CD4-positive, alpha-beta memory T cell (primary cell): Measurements from ENCODE around the gene LPIN3. TPM values are rescaled to one million over a fixed set of nuclear protein-coding genes. Genes with fewer than 3 reads are reported as not detected.

Experiments used
- CTCF ChIA-PET: fragments of 350-600 bp; sonication (Branson Sonifier 250); formaldehyde crosslinking; loops from one replicate; lab custom pipeline; 2021; ENCODE audit warnings: inconsistent platforms; ENCODE audit not compliant: partially characterized antibody; lab: Charles Lee
- POLR2A ChIA-PET: fragments of 350-600 bp; sonication (Branson Sonifier 250); formaldehyde crosslinking; loops from one replicate; lab custom pipeline; 2021; ENCODE audit not compliant: partially characterized antibody; lab: Charles Lee
- DNase-seq, 5 donors: peaks; one replicate each; pipeline versions ENCODE4 v3.0.0 to v3.0.0-alpha.2; 2020 to 2022; ENCODE audit warnings: mixed read lengths in 1 of 5
- H3K27ac ChIP-seq: one replicate; pipeline ENCODE4 v1.7.0; 2013; ENCODE audit warnings: low read depth, low read length
- H3K27me3 ChIP-seq: 2 replicates; pipeline ENCODE4 v1.7.0; 2013; ENCODE audit warnings: mild to moderate bottlenecking, low read length, moderate library complexity; ENCODE audit not compliant: insufficient read depth
- H3K36me3 ChIP-seq: 2 replicates; pipeline ENCODE4 v1.7.0; 2013; ENCODE audit warnings: mild to moderate bottlenecking, low read length, moderate library complexity; ENCODE audit not compliant: insufficient read depth
- H3K4me1 ChIP-seq: 2 replicates; pipeline ENCODE4 v1.7.0; 2013; ENCODE audit warnings: mild to moderate bottlenecking, low read length, moderate library complexity; ENCODE audit not compliant: insufficient read depth
- H3K4me3 ChIP-seq, 2 donors: one replicate each; pipeline ENCODE4 v1.7.0; 2013; ENCODE audit warnings: low read length in 2 of 2, mild to moderate bottlenecking in 1 of 2
- H3K9me3 ChIP-seq, 2 donors: one replicate each; pipeline ENCODE4 v1.7.0; 2013; ENCODE audit warnings: low read length in 2 of 2, control low read depth in 1 of 2; ENCODE audit not compliant: control insufficient read depth in 1 of 2
- H3K27ac Mint-ChIP-seq, 7 donors: one replicate each; pipeline ENCODE4 v1.8.0; 2020 to 2021; ENCODE audit warnings: mixed read lengths in 7 of 7, mild to moderate bottlenecking in 6 of 7, inconsistent platforms in 3 of 7, moderate library complexity in 3 of 7
- H3K27me3 Mint-ChIP-seq, 2 donors: one replicate each; pipeline ENCODE4 v1.8.0; 2020 to 2021; ENCODE audit warnings: mixed read lengths in 2 of 2
- H3K36me3 Mint-ChIP-seq, 2 donors: one replicate each; pipeline ENCODE4 v1.8.0; 2020 to 2021; ENCODE audit warnings: mixed read lengths in 2 of 2, inconsistent platforms in 1 of 2, mild to moderate bottlenecking in 1 of 2
- H3K4me1 Mint-ChIP-seq, 4 donors: one replicate each; pipeline ENCODE4 v1.8.0; 2020 to 2021; ENCODE audit warnings: mixed read lengths in 4 of 4, mild to moderate bottlenecking in 1 of 4
- H3K4me3 Mint-ChIP-seq, 8 donors: one replicate each; pipeline ENCODE4 v1.8.0; 2020 to 2021; ENCODE audit warnings: mixed read lengths in 8 of 8, mild to moderate bottlenecking in 7 of 8, moderate library complexity in 6 of 8, inconsistent platforms in 3 of 8
- H3K9me3 Mint-ChIP-seq, 8 donors: one replicate each; pipeline ENCODE4 v1.8.0; 2020 to 2021; ENCODE audit warnings: mixed read lengths in 8 of 8, mild to moderate bottlenecking in 5 of 8, inconsistent platforms in 3 of 8, moderate library complexity in 1 of 8
- intact Hi-C: fragments of 100-400 bp; cut with micrococcal nuclease; formaldehyde crosslinking; loops from one replicate; pipeline ENCODE4 v1.15.1; 2023
- polyA plus RNA-seq, 2 donors: library from polyadenylated mRNA; unstranded; fragments of 300-500 nt; fragmentation: Illumina TruSeq; gene quantifications; one replicate each; pipeline ENCODE4 v1.2.3, GENCODE V29; 2021
- total RNA-seq, 2 experiments: library from RNA; stranded (reverse); gene quantifications; one replicate each; pipeline ENCODE4 v1.2.3, GENCODE V29; 2021

The LPIN3 gene
- total and polyA plus RNA-seq, 4 experiments from 2014 or later = 0.11 to 0.17 TPM; not detected in 2

GRCh38 chr20:41314386-41314785, 26.2 kb upstream of the LPIN3 start:
- H3K36me3 Mint-ChIP-seq = peaks cover 0 to 5% of the 10 kb centered on the region in 2 donors
- ChIA-PET POLR2A (no interaction called here), CTCF (interaction anchor here (1.2 to 1.9 kb wide), 4 partner anchors 26 to 346 kb away, joined by 3 to 6 read pairs (median 4); partner anchors contain the start of gene LPIN3)
- no peak overlapping the region for H3K27ac Mint-ChIP-seq
- Histone ChIP-seq H3K27me3 (no peaks in the 10 kb centered on the region), H3K27ac (no peak overlapping the region), H3K4me3 (no peak overlapping the region), H3K36me3 (no peaks in the 10 kb centered on the region), H3K4me1 (peaks cover 16% of the 10 kb centered on the region), H3K9me3 (no peaks in the 10 kb centered on the region)
- intact Hi-C loops = no loop called here
- H3K9me3 Mint-ChIP-seq = no peaks in the 10 kb centered on the region
- no peaks in the 10 kb centered on the region for H3K27me3 Mint-ChIP-seq
- DNase-seq = no peak
- peak overlapping the region in 1 of 8 donors; percentile 69 for H3K4me3 Mint-ChIP-seq
- H3K4me1 Mint-ChIP-seq = peaks cover 7 to 24% (median 19%) of the 10 kb centered on the region in 4 donors

DNA sequence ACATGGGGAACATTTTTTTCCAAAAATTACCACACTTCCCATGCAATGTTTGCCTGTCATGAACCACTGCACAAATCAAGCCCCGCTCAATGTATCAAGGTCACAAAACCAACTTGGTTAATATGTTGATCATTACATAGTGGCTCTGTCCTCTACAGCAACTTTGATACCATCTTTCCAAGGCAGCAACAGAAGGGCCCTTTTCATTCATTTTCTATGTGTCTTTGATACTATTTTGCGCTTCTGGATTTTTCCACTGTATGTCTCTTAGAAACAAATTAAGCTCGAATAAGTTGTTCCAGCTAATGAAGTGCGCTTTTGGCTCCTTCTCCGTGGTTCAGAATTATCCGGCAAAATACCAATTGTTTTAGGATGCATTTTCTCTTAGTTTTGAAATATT, 24.6 kb upstream of the LPIN3 start:
- no peaks in the 10 kb centered on the region for H3K36me3 Mint-ChIP-seq
- intact Hi-C loops = loop anchor here (2.0 to 5.0 kb wide), 3 partner anchors 25 to 303 kb away; partner anchors contain the start of genes CHD6 and LPIN3
- H3K9me3 ChIP-seq = no peaks in the 10 kb centered on the region
- no peaks in the 10 kb centered on the region for H3K27me3 Mint-ChIP-seq
- no peaks in the 10 kb centered on the region for H3K27me3 ChIP-seq
- POLR2A ChIA-PET = interaction anchor here (1.1 to 1.8 kb wide), 2 partner anchors 14 to 178 kb away, joined by 3 to 10 read pairs; partner anchors contain the start of gene PLCG1
- H3K27ac ChIP-seq = no peak overlapping the region
- no peaks in the 10 kb centered on the region for H3K9me3 Mint-ChIP-seq
- H3K4me3 ChIP-seq = no peak overlapping the region
- no peaks in the 10 kb centered on the region for H3K36me3 ChIP-seq
- no peak for DNase-seq
- peak overlapping the region; percentile 85 to 90 (median 87) for H3K4me3 Mint-ChIP-seq
- H3K4me1 Mint-ChIP-seq = peaks cover 7 to 27% (median 18%) of the 10 kb centered on the region in 4 donors
- peak overlapping the region in 3 of 7 donors; percentile 49 to 65 (median 56) for H3K27ac Mint-ChIP-seq
- H3K4me1 ChIP-seq = peaks cover 16% of the 10 kb centered on the region
- CTCF ChIA-PET = interaction anchor here (1.2 to 2.0 kb wide), 3 partner anchors 23 to 181 kb away, joined by 4 to 10 read pairs (median 6); partner anchors contain the start of gene LPIN3

DNA sequence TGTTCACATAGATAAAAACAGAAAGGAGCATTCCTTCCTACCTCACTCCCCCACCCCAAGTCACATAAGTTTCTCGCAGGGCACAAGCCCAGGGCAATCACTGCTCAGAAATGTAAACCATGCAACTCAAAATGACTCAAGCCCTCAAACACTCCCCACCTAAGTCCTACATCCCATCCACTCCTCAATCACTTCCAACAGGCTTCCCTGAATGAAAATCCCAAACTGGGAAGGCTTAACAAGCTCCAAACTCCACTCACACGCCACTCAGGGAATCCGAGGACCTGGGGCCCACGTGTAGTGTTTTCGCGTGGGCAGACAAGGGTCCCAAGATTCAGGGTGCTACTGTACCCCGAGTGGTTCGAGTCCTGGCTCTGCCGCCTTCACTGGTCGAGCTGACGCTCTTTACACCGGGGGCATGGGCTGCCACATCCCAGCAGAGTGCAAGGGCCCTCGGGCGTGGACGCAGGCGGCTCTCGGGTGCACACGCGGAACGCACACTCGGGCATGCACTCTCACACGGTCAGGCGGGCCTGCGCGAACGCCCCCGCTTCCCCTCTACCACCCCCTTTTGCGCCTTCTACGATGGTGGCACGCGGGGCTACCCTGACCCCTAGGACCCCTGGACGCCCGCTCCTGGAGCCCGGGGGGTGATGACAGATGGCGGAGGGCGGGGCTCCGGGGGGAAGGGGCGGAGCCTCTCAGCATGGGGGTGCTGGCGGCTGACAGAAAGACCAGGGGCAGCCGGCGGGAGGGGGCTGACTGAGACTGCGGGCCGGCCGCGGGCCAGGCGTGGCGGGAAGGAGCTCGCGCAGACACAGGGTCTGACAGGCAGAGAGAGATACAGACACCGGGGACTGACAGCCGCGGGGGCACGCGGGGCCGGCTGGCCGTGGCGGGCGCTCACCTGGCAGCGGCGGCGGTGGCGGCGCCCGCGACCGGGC, 23.7 kb upstream of the LPIN3 start:
- intact Hi-C loops = loop anchor here (1.0 to 5.0 kb wide), 8 partner anchors 24 to 376 kb away; partner anchors contain the start of genes CHD6, LPIN3, PLCG1 and TOP1
- peaks cover 16% of the 10 kb centered on the region for H3K4me1 ChIP-seq
- H3K36me3 ChIP-seq = no peaks in the 10 kb centered on the region
- H3K27ac Mint-ChIP-seq = peak overlapping the region; percentile 54 to 90 (median 78)
- ChIA-PET POLR2A (interaction anchor here (0.6 to 1.8 kb wide), 5 partner anchors 9 to 179 kb away, joined by 3 to 10 read pairs (median 3); partner anchors contain the start of gene PLCG1), CTCF (interaction anchor here (0.8 to 2.0 kb wide), 3 partner anchors 22 to 182 kb away, joined by 3 to 10 read pairs (median 4); partner anchors contain the start of gene LPIN3)
- peak in 3 of 5 donors; percentile 50 to 76 (median 67) for DNase-seq
- peak overlapping the region; percentile 48 for H3K27ac ChIP-seq
- H3K9me3 ChIP-seq = no peaks in the 10 kb centered on the region
- no peaks in the 10 kb centered on the region for H3K36me3 Mint-ChIP-seq
- H3K27me3 ChIP-seq = no peaks in the 10 kb centered on the region
- H3K9me3 Mint-ChIP-seq = no peaks in the 10 kb centered on the region
- peak overlapping the region; percentile 85 to 90 (median 87) for H3K4me3 Mint-ChIP-seq
- H3K27me3 Mint-ChIP-seq = no peaks in the 10 kb centered on the region
- H3K4me3 ChIP-seq = peak overlapping the region; percentile 21 to 74
- H3K4me1 Mint-ChIP-seq = peaks cover 7 to 27% (median 18%) of the 10 kb centered on the region in 4 donors

DNA sequence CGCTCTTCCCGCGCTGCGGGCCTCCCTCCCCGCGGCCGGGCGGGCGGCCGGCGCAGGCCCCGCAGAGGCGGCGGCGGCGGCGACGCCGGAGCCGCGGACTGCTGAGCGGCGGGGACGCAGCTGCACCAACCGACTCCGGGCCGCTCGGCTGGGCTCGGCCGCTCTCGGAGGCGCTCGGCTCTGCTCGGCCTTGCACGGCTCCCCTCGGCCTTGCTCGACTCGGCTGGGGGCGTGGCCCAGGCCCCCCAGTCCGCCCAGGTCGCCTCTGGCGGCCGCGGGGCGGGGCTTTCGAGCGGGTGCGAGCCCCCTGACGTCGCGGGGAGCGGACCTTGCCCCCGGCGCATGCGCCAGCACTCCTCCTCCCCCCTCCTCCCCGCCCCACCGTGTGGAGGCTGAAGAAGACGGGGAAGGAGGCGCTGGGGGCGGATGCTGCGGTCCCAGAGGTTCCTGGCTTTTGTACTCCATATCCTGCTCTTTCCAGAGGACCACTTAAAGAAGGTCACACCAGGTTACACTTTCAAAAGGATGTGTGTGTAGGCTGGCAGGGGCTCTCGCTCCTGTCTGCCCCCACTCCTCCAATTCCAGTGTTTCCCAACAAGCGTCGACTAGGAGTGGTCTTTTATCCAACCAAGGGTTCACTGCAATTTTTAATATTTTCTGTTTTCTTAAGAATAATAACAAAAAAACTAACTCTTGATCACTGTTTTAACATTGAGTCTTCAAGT, 22.9 kb upstream of the LPIN3 start, which contains the start of gene ZHX3:
Gene ZHX3, minus strand, starts transcription at position 186 of the 725 bp plus-strand sequence. CDS start 112,815 bp downstream, outside the sequence.
- H3K27ac ChIP-seq = peak within 1 kb of the TSS; percentile 48
- Mint-ChIP-seq H3K27ac (peak within 1 kb of the TSS; percentile 79 to 90 (median 84)), H3K36me3 (no peaks in the 10 kb centered on the region), H3K27me3 (no peaks in the 10 kb centered on the region), H3K4me1 (peaks cover 7 to 27% (median 18%) of the 10 kb centered on the region in 4 donors), H3K4me3 (peak within 1 kb of the TSS; percentile 85 to 90 (median 87)), H3K9me3 (no peaks in the 10 kb centered on the region)
- ChIA-PET CTCF (interaction anchor here (1.1 to 2.0 kb wide), 2 partner anchors 183 to 184 kb away, joined by 4 to 10 read pairs; no protein-coding TSS in a partner anchor), POLR2A (interaction anchor here (0.6 to 1.8 kb wide), 4 partner anchors 10 to 180 kb away, joined by 3 to 10 read pairs (median 4); partner anchors contain the start of gene PLCG1)
- no peaks in the 10 kb centered on the region for H3K36me3 ChIP-seq
- DNase-seq = peak; percentile 91 to 97 (median 95)
- H3K27me3 ChIP-seq = no peaks in the 10 kb centered on the region
- H3K4me3 ChIP-seq = peak within 1 kb of the TSS; percentile 21 to 74
- H3K4me1 ChIP-seq = peaks cover 16% of the 10 kb centered on the region
- intact Hi-C loops = loop anchor here (1.0 to 5.0 kb wide), 8 partner anchors 23 to 376 kb away; partner anchors contain the start of genes CHD6, LPIN3, PLCG1 and TOP1
- H3K9me3 ChIP-seq = no peaks in the 10 kb centered on the region

DNA sequence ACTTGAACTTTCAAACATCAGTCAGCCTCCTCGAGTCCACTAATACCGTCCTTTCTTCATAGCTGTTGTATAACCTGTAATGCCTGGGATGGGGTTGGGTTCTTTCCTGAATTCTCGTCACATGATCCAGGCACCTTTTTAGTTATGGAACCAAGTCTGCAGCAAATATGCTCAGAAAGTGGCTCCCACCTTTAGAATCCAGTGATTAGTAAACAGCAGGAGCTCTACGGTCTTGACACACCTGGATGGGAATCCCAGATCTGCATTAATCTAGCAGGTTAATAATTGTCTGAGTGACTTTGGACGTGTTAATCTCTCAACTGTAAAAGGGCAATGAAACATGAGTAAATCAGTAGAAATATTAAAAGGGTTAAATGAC, 22.4 kb upstream of the LPIN3 start:
- H3K27me3 ChIP-seq = no peaks in the 10 kb centered on the region
- peaks cover 16% of the 10 kb centered on the region for H3K4me1 ChIP-seq
- no peaks in the 10 kb centered on the region for H3K9me3 ChIP-seq
- intact Hi-C loops = loop anchor here (5.0 kb wide), 1 partner anchor 161 kb away; no protein-coding TSS in a partner anchor
- no peak for DNase-seq
- H3K36me3 ChIP-seq = no peaks in the 10 kb centered on the region
- peak overlapping the region; percentile 40 for H3K27ac ChIP-seq
- ChIA-PET POLR2A (no interaction called here), CTCF (interaction anchor here (1.0 to 1.1 kb wide), 2 partner anchors 183 to 184 kb away, joined by 3 to 4 read pairs; no protein-coding TSS in a partner anchor)
- peak overlapping the region; percentile 45 to 87 (median 83) for H3K27ac Mint-ChIP-seq
- peaks cover 7 to 27% (median 18%) of the 10 kb centered on the region in 4 donors for H3K4me1 Mint-ChIP-seq
- H3K4me3 Mint-ChIP-seq = peak overlapping the region; percentile 73 to 83 (median 78)
- no peaks in the 10 kb centered on the region for H3K9me3 Mint-ChIP-seq
- no peaks in the 10 kb centered on the region for H3K27me3 Mint-ChIP-seq
- H3K4me3 ChIP-seq = peak overlapping the region in 1 of 2 donors; percentile 44
- H3K36me3 Mint-ChIP-seq = no peaks in the 10 kb centered on the region

GRCh38 chr20:41320441-41320840, 20.2 kb upstream of the LPIN3 start:
- H3K4me1 Mint-ChIP-seq = peaks cover 5 to 27% (median 18%) of the 10 kb centered on the region in 4 donors
- H3K36me3 ChIP-seq = no peaks in the 10 kb centered on the region
- H3K27me3 ChIP-seq = no peaks in the 10 kb centered on the region
- peaks cover 16% of the 10 kb centered on the region for H3K4me1 ChIP-seq
- ChIA-PET POLR2A (no interaction called here), CTCF (interaction anchor here (1.2 kb wide), 1 partner anchor 9 kb away, joined by 4 read pairs; no protein-coding TSS in a partner anchor)
- H3K36me3 Mint-ChIP-seq = no peaks in the 10 kb centered on the region
- H3K9me3 ChIP-seq = no peaks in the 10 kb centered on the region
- H3K9me3 Mint-ChIP-seq = no peaks in the 10 kb centered on the region
- no peak overlapping the region for H3K4me3 ChIP-seq
- no peak overlapping the region for H3K27ac ChIP-seq
- intact Hi-C loops = no loop called here
- no peak for DNase-seq
- no peak overlapping the region for H3K4me3 Mint-ChIP-seq
- H3K27ac Mint-ChIP-seq = no peak overlapping the region
- H3K27me3 Mint-ChIP-seq = no peaks in the 10 kb centered on the region
